MM.1S (cell line): ENCODE data around the gene PLK2.

Source experiments
- CTCF ChIP-seq: fragments of 300-600 bp; sonication (generic); IDR thresholded peaks from 2 replicates; pipeline ENCODE4 v1.5.1; 2016; ENCODE audit warnings: antibody characterized with exemption, low read length, mixed read lengths
- EZH2 ChIP-seq: fragments of 300-600 bp; sonication (generic); optimal IDR thresholded peaks from 2 replicates; pipeline ENCODE3; 2017; ENCODE audit warnings: low read depth, mild to moderate bottlenecking, antibody characterized with exemption, low read length, mixed read lengths
- EZH2phosphoT487 ChIP-seq: fragments of 300-600 bp; sonication (generic); IDR thresholded peaks from 2 replicates; pipeline ENCODE4 v1.6.1; 2018; ENCODE audit warnings: antibody characterized with exemption, low read length

GRCh38 chr5:58410441-58410840, 49.4 kb downstream of the PLK2 start:
- TF ChIP-seq EZH2 = no peak
- no peak for TF ChIP-seq CTCF
- no peak for TF ChIP-seq EZH2phosphoT487
